ENCODE measurements around the gene BCL3. TPM values are rescaled to one million over a fixed set of nuclear protein-coding genes. Genes with fewer than 3 reads are reported as not detected.

BCL3 gene
- total RNA-seq, 1 experiment from 2014 or later = 2.2 TPM

DNA sequence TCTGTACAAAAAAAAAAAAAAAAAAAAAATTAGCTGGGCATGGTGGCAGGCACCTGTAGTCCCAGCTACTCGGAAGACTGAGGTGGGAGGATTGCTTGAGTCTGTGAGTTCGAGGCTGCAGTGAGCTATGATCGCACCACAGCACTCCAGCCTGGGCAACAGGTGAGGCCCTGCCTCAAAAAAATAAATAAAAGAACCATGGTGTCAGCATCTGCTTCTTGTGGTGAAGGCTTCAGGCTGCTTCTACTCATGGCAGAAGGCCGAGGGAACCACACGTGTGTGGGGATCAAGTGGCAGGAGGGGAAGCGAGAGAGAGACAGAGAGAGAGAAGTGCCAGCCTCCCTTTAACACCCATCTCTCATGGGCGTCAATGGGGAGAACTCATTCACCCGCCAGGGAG is 13.5 kb downstream of the BCL3 start:
- no peak for TF ChIP-seq CTCF (conservative IDR thresholded peaks at IDR 0.05)
- no peak overlapping the region for H3K18ac ChIP-seq (ENCODE audit: insufficient read length, low read depth, low read length)
- H4K91ac ChIP-seq (ENCODE audit: insufficient read length, low read depth, low read length) = no peak overlapping the region
- no peaks in the 10 kb centered on the region for H3K9me3 ChIP-seq (ENCODE audit: control insufficient read depth, low read depth, low read length)
- H3K4ac ChIP-seq (ENCODE audit: low read depth, low read length) = no peak overlapping the region
- H2AK5ac ChIP-seq (ENCODE audit: insufficient read length, low read length) = no peak overlapping the region
- H4K8ac ChIP-seq (replicated peaks; ENCODE audit: insufficient read length, low read depth, low read length) = no peak overlapping the region
- no peaks in the 10 kb centered on the region for H3K4me1 ChIP-seq (ENCODE audit: insufficient read depth, low read length)
- H3K27ac Mint-ChIP-seq = no peak overlapping the region
- H3K9ac ChIP-seq (ENCODE audit: extremely low read depth, insufficient read length, low read length) = no peak overlapping the region
- H2AFZ ChIP-seq (ENCODE audit: low read length) = no peak overlapping the region
- H3K4me2 ChIP-seq (ENCODE audit: insufficient read depth, insufficient read length, low read length) = no peak overlapping the region
- no peak overlapping the region for H3T11ph ChIP-seq (ENCODE audit: low read length)
- no peak overlapping the region for H2BK120ac ChIP-seq (ENCODE audit: low read depth, low read length, poor library complexity, severe bottlenecking)
- H4K20me1 ChIP-seq (ENCODE audit: control insufficient read depth, insufficient read depth, insufficient read length) = no peaks in the 10 kb centered on the region
- no peaks in the 10 kb centered on the region for H3K79me1 ChIP-seq (ENCODE audit: insufficient read depth, low read depth, low read length, poor library complexity, severe bottlenecking)
- H3K14ac ChIP-seq (ENCODE audit: insufficient read depth, low read length) = no peak overlapping the region
- DNase-seq = no peak
- H3K79me2 ChIP-seq (ENCODE audit: insufficient read depth, low read length) = no peaks in the 10 kb centered on the region
- no peak overlapping the region for H2BK5ac ChIP-seq (ENCODE audit: insufficient read length, low read length)
- H3K56ac ChIP-seq (ENCODE audit: insufficient read length, low read depth, low read length) = no peak overlapping the region
- no peak overlapping the region for H3K23ac ChIP-seq (ENCODE audit: insufficient read length, low read depth, low read length)
- H3K27me3 ChIP-seq (ENCODE audit: insufficient read depth, low read length) = peaks cover 2% of the 10 kb centered on the region; the same call in 1 of the 2 replicates
- H3K23me2 ChIP-seq (ENCODE audit: insufficient read length, low read depth, low read length, poor library complexity, severe bottlenecking) = peaks cover 12% of the 10 kb centered on the region
- H3K27me3 Mint-ChIP-seq (ENCODE audit: low read depth) = peaks cover 48% of the 10 kb centered on the region
- no peak overlapping the region for H3K27ac ChIP-seq (ENCODE audit: insufficient read length, low read depth, low read length)
- H3K36me3 Mint-ChIP-seq (ENCODE audit: insufficient read depth in 1 of 3, low read depth in 3 of 3) = no peaks in the 10 kb centered on the region
- peaks cover 7 to 15% of the 10 kb centered on the region in 2 experiments for H3K4me1 Mint-ChIP-seq
- no peaks in the 10 kb centered on the region for H3K9me3 Mint-ChIP-seq
- no peak overlapping the region for H2BK15ac ChIP-seq (ENCODE audit: low read depth, low read length)
- H2BK12ac ChIP-seq (ENCODE audit: insufficient read length, low read depth, low read length) = no peak overlapping the region
- no peak overlapping the region for H2BK20ac ChIP-seq (ENCODE audit: low read depth, low read length, poor library complexity, severe bottlenecking)
- no peak overlapping the region for H4K5ac ChIP-seq (ENCODE audit: insufficient read length, low read depth, low read length)
- H3K4me3 Mint-ChIP-seq = no peak overlapping the region
- WGBS (ENCODE audit: extremely low coverage, insufficient read length, low lambda C conversion rate) = no CpG with 5 or more reads among the region's 8 CpGs

Measured in H9 (cell line).